Endodermal cell (in vitro differentiated cells): ENCODE data around the gene AMPH. TPM values are rescaled to one million over a fixed set of nuclear protein-coding genes. Genes with fewer than 3 reads are reported as not detected.

ENCODE experiments used
- DNase-seq: peaks from one replicate; pipeline ENCODE4 v3.0.0-alpha.2; 2017
- H3K27ac ChIP-seq: 2 replicates; pipeline ENCODE4 v1.5.1; 2013; ENCODE audit warnings: mild to moderate bottlenecking, low read depth, low read length, moderate library complexity
- H3K27me3 ChIP-seq: 2 replicates; pipeline ENCODE4 v1.6.1; 2013; ENCODE audit warnings: mild to moderate bottlenecking, low read length, moderate library complexity; ENCODE audit not compliant: insufficient read depth, control insufficient read depth, poor library complexity, severe bottlenecking
- H3K36me3 ChIP-seq: 2 replicates; pipeline ENCODE4 v1.7.0; 2013; ENCODE audit warnings: mild to moderate bottlenecking, low read length, moderate library complexity; ENCODE audit not compliant: control insufficient read depth, insufficient read depth
- H3K4me1 ChIP-seq: one replicate; pipeline ENCODE4 v1.7.0; 2013; ENCODE audit warnings: low read length; ENCODE audit not compliant: control insufficient read depth, insufficient read depth
- H3K4me3 ChIP-seq: 2 replicates; pipeline ENCODE4 v1.5.1; 2013; ENCODE audit warnings: mild to moderate bottlenecking, low read length, moderate library complexity
- H3K9ac ChIP-seq: 2 replicates; pipeline ENCODE4 v1.6.1; 2013; ENCODE audit warnings: mild to moderate bottlenecking, low read length, moderate library complexity; ENCODE audit not compliant: poor library complexity, severe bottlenecking; ENCODE audit errors: extremely low read depth
- H3K9me3 ChIP-seq: 2 replicates; pipeline ENCODE4 v1.6.1; 2013; ENCODE audit warnings: mild to moderate bottlenecking, low read length, moderate library complexity; ENCODE audit not compliant: control insufficient read depth
- H3K27ac Mint-ChIP-seq: 2 replicates; pipeline ENCODE4 v1.8.0; 2020; ENCODE audit warnings: mixed read lengths
- H3K27me3 Mint-ChIP-seq: 2 replicates; pipeline ENCODE4 v1.8.0; 2021; ENCODE audit warnings: mild to moderate bottlenecking, mixed read lengths; ENCODE audit not compliant: insufficient read depth
- H3K36me3 Mint-ChIP-seq: 2 replicates; pipeline ENCODE4 v1.8.0; 2020; ENCODE audit warnings: low read depth, mixed read lengths
- H3K4me1 Mint-ChIP-seq: 2 replicates; pipeline ENCODE4 v1.8.0; 2020; ENCODE audit warnings: mixed read lengths
- H3K4me3 Mint-ChIP-seq: 2 replicates; pipeline ENCODE4 v1.8.0; 2020; ENCODE audit warnings: mild to moderate bottlenecking, moderate library complexity, mixed read lengths
- H3K9me3 Mint-ChIP-seq: 2 replicates; pipeline ENCODE4 v1.8.0; 2020; ENCODE audit warnings: mild to moderate bottlenecking, mixed read lengths
- CTCF ChIP-seq: fragments of 200-600 bp; sonication (generic); conservative IDR thresholded peaks from 2 replicates; pipeline ENCODE4 v1.5.0; 2021; ENCODE audit warnings: antibody characterized with exemption, mild to moderate bottlenecking
- WGBS, 2 experiments: methylation state at CpG; one replicate each; pipeline versions ENCODE4 v1.1.5 to v1.1.7; 2013; ENCODE audit warnings: missing lambda C conversion rate in 2 of 2, mixed read lengths in 1 of 2; ENCODE audit not compliant: insufficient coverage in 1 of 2, insufficient read length in 1 of 2; 5-methylcytosine and 5-hydroxymethylcytosine counted together
- total RNA-seq, 2 donors: library from RNA; stranded (reverse); fragmentation: NEBNext Ultra II Directional in 1 of 2; extraction: Animal tissue kit (Norgen Biotek cat#: 25700) in 1 of 2; gene quantifications; 2 replicates in 1 of 2; 3 replicates in 1 of 2; pipeline ENCODE4 v1.2.1, GENCODE V29; 2021

AMPH gene
- total RNA-seq, 2 donors from 2014 or later: 3.5 to 5.5 TPM

GRCh38 chr7:38448584-38449234, 182.5 kb downstream of the AMPH start:
- peaks cover 2% of the 10 kb centered on the region for H3K4me1 Mint-ChIP-seq
- H3K4me3 Mint-ChIP-seq: no peak overlapping the region
- peaks cover 5% of the 10 kb centered on the region for H3K27me3 Mint-ChIP-seq
- Histone ChIP-seq H3K27me3 (peaks cover 23% of the 10 kb centered on the region), H3K9ac (no peak overlapping the region), H3K27ac (no peak overlapping the region), H3K4me3 (no peak overlapping the region), H3K36me3 (no peaks in the 10 kb centered on the region), H3K9me3 (no peaks in the 10 kb centered on the region), H3K4me1 (no peaks in the 10 kb centered on the region)
- WGBS, 2 experiments: 94 to 100% methylated on average over 3 to 4 of the region's 5 CpGs
- H3K36me3 Mint-ChIP-seq: no peaks in the 10 kb centered on the region
- no peak for TF ChIP-seq CTCF
- H3K27ac Mint-ChIP-seq: no peak overlapping the region
- no peaks in the 10 kb centered on the region for H3K9me3 Mint-ChIP-seq
- no peak for DNase-seq

- WGBS, 2 experiments: 76 to 88% methylated on average over 2 of the region's 2 CpGs
- Mint-ChIP-seq H3K27ac (no peak overlapping the region), H3K4me1 (peaks cover 2% of the 10 kb centered on the region), H3K4me3 (no peak overlapping the region), H3K27me3 (peaks cover 2% of the 10 kb centered on the region), H3K36me3 (no peaks in the 10 kb centered on the region), H3K9me3 (no peaks in the 10 kb centered on the region)
- peaks cover 17% of the 10 kb centered on the region for H3K27me3 ChIP-seq
- no peak overlapping the region for H3K4me3 ChIP-seq
- H3K27ac ChIP-seq: no peak overlapping the region
- no peak for TF ChIP-seq CTCF
- DNase-seq: no peak
- H3K36me3 ChIP-seq: no peaks in the 10 kb centered on the region
- no peak overlapping the region for H3K9ac ChIP-seq
- no peaks in the 10 kb centered on the region for H3K4me1 ChIP-seq
- H3K9me3 ChIP-seq: no peaks in the 10 kb centered on the region
Measured at GRCh38 chr7:38448054-38448453, 183.1 kb downstream of the AMPH start.

- Mint-ChIP-seq H3K9me3 (no peaks in the 10 kb centered on the region), H3K4me3 (no peak overlapping the region), H3K27ac (no peak overlapping the region), H3K4me1 (no peaks in the 10 kb centered on the region), H3K36me3 (no peaks in the 10 kb centered on the region), H3K27me3 (peaks cover 2% of the 10 kb centered on the region)
- Histone ChIP-seq H3K4me1 (no peaks in the 10 kb centered on the region), H3K36me3 (no peaks in the 10 kb centered on the region), H3K27me3 (no peaks in the 10 kb centered on the region), H3K4me3 (no peak overlapping the region), H3K9ac (no peak overlapping the region), H3K9me3 (no peaks in the 10 kb centered on the region), H3K27ac (no peak overlapping the region)
- DNase-seq: no peak
- TF ChIP-seq CTCF: no peak
Measured at GRCh38 chr7:38438970-38439369, 192.2 kb downstream of the AMPH start.
